ELF-1 (cell line): ENCODE data around the gene MEGF8.
A peak's percentile ranks its signal among the peaks of the same experiment; 100 is the strongest.

ENCODE experiments used
- DNase-seq: peaks from one replicate; pipeline ENCODE4 v3.0.0-alpha.2; 2016; ENCODE audit warnings: low read depth, low spot score

MEGF8 gene

DNA sequence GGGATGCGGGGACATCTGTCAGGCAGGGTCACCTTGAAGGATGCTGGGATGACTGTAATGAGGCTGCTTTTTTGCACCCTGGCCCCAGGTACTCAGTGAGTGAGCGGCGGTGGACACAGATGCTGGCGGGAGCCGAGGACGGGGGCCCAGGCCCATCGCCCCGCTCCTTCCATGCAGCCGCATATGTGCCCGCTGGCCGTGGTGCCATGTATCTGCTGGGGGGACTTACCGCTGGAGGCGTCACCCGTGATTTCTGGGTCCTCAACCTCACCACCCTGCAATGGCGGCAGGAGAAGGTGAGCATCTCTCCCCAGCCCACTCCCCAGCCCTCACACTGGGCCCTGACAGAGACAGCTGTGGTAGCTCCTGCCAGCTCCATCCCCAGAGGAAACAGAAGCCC, 31.3 kb downstream of the MEGF8 start:
- no peak for DNase-seq

DNA sequence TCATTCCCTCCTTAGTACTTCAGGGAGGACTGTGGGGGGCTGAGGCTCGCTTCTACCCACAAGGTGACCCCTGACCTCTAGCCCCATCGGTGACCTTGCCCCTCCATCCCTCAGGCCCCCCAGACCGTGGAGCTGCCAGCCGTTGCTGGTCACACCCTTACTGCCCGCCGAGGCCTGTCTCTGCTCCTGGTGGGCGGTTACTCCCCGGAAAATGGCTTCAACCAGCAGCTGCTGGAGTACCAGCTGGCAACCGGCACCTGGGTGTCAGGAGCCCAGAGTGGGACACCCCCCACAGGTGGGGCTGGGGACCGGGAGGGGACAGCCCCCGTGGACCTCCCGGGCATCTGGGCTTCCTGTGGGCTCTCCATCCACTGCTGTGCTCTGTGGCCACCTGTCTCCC, 31.9 kb downstream of the MEGF8 start:
- DNase-seq, result no peak

DNA sequence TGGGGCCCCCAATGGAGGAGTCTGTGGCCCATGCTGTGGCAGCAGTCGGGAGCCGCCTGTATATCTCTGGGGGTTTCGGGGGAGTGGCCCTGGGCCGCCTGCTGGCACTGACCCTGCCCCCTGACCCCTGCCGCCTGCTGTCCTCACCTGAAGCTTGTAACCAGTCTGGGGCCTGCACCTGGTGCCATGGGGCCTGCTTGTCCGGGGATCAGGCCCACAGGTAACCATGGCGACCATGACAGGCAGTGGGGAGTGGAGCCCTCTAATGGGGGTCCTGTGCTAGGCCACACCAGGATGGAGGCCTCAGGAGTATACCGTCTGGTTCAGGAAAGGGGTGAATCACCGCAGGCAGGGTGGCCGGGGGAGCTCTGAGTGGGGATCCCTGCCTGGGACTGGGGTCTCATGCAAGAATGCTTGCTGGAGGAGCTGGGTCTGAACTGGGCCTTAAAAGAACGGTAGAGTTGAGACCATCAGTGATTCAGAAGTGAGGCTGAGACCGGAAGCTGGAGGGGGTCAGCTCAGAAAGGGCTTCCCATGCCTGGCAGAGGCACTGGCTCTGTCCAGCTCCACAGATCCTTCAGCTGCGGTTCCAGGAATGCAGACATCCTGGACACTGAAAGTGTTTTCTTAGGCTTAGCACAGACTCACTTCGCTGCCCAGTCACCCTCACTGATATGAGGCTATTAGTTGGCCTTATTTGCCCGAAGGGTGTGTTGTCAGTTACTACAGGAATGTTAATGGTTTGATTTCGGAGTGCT, 35.5 kb downstream of the MEGF8 start:
- DNase-seq, result peak; percentile 40

DNA sequence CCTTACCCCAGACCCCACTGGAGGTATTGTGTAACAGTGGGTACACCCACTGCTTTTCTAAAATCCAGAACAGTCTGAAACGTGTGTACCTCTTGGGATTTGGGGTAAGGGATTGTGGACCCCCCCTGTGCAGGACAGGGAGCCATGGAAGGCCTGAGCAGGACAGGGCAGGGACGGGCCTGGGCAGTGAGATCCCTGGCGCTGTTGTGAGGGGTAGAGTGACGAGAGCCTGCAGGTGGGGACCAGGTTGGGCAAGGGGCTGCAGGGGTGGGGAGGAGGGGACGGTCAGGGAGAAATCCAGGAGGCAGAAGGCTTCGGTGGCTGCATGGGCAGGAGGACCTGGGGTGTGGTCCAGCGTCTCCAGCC, 36.1 kb downstream of the MEGF8 start:
- DNase-seq, result no peak

DNA sequence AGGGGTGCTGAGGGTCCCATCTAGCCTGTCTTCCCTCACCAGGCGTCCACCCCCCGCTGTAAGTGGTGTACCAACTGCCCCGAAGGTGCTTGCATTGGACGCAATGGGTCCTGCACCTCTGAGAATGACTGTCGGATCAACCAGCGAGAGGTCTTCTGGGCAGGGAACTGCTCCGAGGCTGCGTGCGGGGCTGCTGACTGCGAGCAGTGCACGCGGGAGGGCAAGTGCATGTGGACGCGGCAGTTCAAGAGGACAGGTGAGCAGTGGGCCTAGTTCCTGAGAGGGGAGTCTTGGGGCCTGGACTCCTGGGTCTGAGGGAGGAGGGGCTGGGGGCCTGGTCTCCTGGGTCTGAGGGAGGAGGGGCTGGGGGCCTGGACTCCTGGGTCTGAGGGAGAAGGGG, 36.9 kb downstream of the MEGF8 start:
- no peak for DNase-seq

DNA sequence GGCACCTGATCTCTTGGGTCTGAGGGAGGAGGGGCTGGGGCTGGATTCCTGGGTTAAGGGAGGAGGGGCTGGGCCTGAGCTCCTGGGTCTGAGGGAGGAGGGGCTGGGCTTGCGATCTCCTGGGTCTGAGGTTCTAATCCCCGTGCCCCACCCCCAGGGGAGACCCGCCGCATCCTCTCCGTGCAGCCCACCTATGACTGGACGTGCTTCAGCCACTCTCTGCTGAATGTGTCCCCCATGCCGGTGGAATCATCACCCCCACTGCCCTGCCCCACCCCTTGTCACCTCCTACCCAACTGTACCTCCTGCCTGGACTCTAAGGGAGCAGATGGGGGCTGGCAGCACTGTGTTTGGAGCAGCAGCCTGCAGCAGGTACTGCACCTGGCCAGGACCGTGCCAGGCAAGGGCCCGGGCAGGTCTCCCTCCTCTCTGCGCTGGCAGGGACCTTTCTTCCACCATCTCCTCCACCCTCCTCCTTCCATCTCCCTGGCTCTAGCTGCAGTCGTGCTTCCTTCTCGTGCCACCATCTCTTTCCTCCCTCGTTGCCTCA, 37.5 kb downstream of the MEGF8 start:
- DNase-seq, result no peak

DNA sequence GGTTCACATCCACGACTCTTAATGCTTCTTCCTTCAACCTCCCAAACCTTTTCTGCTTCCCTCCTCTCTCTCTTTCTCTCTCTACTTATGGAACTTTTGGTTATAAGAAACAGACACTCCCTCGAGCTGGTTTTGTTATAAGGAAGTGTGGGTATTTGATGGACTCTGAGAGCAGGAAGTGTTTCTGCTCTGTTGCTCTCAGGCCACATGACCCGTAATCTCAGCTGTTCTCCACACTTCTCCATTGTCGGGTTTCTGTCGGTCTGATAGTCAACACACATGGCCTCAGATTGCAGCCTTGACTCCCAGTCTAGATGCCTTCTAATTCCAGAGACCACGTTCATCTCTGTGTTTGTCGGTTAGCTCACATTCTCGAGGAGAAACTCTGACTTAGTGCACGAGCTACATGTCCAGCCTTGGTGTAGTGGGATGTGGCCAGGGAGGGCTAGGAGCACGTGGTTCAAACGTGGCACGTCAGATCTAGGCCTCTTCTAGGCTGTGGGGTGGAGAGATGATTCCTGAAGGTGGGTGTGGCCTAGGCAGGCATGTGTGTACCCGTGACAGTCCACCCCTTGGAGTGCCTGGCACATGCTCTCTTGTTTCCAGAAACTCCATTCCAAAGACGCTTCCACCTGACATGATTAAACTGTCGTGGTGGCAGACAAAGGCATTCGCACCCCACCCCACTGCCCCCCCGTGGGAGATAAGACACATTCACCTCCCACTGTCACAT, 38.3 kb downstream of the MEGF8 start:
- no peak for DNase-seq

DNA sequence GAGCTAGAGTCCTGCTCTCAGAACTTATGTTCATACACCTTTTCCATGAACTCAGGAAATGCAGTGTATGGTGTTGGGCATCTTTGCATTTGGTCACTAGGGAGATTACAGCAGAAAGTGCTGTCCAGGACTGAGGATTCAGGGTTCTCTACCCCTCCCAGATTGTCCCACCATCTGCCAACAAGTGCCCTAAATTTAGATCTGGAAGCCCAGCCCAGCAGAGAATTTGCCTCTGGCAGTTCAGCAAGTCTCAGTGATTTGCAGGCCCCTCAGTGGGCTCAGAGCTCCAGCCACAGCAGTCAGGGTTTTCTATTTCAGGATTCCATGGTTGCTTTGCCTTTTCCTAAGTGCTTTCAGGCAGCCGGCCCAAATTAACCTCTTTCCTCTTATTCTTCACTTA, 41.2 kb downstream of the MEGF8 start:
- peak; percentile 33 for DNase-seq

DNA sequence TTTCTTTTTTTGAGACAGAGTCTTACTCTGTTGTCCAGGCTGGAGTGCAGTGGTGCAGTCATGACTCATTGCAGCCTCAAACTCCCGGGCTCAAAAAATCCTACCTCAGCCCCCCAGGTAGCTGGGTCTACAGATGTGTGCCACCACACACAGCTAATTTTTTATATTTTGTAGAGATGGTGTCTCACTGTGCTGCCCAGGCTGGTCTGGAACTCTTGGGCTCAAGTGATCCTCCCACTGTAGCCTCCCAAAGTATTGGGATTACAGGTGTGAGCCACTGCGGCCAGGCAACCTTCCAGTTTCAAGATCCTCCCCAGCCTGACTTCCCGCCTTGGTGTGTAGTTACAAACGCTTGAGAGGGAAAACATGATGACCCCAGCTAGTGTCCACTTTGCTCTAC, 42.5 kb downstream of the MEGF8 start:
- no peak for DNase-seq

DNA sequence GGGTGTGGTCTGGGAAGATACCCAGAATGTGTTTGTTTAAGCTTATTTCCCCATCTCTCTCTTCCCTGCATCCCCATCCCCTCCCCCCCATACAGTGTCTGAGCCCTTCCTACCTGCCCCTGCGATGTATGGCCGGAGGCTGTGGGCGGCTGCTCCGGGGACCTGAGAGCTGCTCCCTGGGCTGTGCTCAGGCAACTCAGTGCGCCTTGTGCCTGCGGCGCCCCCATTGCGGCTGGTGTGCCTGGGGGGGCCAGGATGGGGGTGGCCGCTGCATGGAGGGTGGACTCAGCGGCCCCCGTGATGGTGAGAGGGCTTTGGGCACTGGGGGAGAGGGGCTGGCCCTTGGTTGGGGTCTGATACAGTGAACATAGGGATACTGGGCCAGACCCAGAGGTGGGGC, 42.9 kb downstream of the MEGF8 start:
- no peak for DNase-seq

DNA sequence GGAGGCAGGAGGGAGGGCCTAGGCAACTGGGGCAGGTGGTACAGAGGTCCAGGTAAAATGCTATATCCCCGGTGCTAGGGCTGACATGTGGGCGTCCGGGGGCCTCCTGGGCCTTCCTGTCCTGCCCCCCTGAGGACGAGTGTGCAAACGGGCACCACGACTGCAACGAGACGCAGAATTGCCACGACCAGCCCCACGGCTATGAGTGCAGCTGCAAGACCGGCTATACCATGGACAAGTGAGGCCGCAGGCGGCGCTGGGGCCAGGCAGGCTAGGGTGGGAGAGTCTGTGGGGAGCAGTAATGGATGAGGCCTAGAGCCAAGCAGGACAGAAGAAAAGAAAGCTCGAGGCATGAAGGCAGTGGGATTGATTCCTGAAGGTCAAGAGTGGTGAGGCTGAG, 43.3 kb downstream of the MEGF8 start:
- no peak for DNase-seq

DNA sequence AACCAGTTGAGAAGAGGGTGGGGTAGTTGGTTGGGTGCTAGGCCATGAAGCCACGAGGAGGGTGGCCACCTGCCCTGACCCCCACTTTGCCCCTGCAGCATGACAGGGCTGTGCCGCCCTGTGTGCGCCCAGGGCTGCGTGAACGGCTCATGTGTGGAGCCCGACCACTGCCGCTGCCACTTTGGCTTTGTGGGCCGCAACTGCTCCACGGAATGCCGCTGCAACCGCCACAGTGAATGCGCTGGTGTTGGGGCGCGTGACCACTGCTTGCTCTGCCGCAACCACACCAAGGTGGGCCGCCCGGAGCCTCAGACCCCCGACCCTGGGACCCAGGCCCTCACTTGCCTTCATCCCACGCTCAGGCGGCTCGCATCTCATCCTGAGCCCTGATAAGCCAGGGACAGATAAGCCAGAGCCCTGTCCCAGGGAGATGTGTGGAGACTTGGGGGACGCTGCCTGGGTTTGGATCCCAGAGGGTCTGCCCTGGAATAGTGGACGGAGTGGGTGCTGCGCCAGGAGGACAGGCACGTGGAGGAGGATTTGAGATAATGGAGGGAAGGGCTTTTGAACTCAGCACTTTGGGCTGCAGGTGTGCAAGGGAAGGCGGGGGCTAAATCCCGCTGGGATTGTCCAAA, 44.1 kb downstream of the MEGF8 start:
- DNase-seq, result no peak

DNA sequence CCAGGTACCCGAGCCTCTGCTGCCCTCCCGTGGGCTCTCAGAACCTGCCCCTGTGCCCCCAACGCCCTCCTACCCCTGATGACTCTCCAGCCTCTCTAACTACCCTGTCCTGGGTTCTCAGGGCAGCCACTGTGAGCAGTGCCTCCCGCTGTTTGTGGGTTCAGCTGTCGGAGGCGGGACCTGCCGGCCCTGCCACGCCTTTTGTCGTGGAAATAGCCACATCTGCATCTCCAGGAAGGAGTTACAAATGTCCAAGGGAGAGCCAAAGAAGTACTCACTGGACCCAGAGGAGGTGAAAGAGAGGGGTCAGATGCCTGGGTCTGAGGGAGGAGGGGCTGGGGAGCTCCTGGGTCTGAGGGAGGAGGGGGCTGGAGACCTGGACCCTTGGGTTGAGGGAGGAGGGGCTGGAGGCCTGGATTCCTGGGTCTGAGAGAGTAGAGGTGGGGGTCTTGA, 44.7 kb downstream of the MEGF8 start:
- DNase-seq, result peak; percentile 44

DNA sequence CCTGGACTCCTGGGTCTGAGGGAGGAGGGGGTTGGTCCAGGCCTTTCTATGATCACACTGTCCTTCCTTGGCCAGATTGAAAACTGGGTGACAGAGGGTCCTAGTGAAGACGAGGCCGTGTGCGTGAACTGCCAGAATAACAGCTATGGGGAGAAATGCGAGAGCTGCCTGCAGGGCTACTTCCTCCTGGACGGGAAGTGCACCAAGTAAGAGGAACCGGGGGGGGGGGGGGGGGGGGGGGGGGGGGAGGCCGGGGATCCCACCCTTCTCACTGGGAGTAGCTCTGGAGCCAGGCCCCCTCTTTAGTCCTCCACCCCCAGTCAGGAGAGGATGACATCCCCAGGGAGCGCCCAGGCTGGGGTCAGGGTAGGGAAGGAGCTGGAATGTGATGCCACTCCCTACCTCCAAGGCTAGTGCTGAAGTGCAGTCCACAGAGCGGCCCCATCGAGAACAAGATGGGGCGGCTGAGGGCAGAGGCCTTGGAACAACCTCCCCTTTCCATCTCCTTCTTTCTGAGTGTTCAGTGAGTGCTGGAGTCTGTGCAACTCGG, 45.3 kb downstream of the MEGF8 start:
- DNase-seq, result no peak

DNA sequence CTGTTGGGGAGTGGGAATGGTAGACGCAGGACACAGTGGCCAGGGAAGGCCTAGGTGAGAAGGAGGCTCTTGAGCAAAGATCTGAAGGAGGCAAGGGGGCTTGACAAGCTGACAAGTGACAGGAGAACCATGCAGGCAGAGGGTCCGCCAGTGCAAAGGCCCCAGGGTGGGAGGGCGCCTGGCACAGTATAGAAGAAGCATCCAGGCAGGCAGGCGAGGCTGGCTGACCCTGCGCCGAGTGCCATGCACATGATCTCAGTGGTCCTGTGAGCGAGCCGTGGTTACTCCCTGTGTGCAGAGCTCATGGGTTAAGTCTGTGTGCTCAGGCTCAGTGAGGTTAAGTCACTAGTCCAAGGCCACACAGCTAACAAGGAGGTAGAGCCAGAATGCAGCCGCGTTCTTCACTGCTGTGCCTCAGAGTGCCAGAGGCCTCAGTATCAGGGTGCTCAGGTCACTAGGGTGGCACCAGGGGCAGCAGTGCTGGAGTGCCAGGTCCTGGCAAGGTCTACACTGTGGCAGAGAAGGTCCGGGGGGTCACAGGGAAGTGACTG, 49.5 kb downstream of the MEGF8 start:
- no peak for DNase-seq

DNA sequence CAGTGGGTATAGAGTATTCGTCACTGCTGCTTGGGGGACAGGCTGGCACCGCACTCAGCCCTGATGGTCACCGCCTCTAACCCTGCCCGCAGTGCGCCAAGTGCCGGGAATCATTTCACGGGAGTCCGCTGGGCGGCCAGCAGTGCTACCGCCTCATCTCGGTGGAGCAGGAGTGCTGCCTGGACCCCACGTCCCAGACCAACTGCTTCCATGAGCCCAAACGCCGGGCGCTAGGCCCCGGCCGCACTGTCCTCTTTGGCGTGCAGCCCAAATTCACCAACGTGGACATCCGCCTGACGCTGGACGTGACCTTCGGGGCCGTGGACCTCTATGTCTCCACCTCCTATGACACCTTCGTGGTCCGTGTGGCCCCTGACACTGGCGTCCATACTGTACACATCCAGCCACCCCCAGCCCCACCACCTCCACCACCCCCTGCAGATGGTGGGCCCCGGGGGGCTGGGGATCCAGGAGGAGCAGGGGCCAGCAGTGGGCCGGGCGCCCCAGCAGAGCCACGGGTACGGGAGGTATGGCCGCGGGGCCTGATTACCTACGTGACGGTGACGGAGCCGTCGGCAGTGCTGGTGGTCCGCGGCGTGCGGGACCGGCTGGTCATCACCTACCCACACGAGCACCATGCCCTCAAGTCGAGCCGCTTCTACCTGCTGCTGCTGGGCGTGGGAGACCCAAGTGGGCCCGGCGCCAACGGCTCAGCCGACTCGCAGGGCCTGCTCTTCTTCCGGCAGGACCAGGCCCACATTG, 50.2 kb downstream of the MEGF8 start:
- DNase-seq, result no peak

DNA sequence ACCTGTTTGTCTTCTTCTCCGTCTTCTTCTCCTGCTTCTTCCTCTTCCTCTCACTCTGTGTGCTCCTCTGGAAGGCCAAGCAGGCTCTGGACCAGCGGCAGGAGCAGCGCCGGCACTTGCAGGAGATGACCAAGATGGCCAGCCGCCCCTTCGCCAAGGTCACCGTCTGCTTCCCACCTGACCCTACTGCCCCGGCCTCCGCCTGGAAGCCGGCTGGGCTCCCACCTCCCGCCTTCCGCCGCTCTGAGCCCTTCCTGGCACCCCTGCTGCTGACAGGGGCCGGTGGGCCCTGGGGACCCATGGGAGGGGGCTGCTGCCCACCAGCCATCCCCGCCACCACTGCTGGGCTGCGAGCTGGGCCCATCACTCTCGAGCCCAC, 50.7 kb downstream of the MEGF8 start:
- DNase-seq, result no peak

DNA sequence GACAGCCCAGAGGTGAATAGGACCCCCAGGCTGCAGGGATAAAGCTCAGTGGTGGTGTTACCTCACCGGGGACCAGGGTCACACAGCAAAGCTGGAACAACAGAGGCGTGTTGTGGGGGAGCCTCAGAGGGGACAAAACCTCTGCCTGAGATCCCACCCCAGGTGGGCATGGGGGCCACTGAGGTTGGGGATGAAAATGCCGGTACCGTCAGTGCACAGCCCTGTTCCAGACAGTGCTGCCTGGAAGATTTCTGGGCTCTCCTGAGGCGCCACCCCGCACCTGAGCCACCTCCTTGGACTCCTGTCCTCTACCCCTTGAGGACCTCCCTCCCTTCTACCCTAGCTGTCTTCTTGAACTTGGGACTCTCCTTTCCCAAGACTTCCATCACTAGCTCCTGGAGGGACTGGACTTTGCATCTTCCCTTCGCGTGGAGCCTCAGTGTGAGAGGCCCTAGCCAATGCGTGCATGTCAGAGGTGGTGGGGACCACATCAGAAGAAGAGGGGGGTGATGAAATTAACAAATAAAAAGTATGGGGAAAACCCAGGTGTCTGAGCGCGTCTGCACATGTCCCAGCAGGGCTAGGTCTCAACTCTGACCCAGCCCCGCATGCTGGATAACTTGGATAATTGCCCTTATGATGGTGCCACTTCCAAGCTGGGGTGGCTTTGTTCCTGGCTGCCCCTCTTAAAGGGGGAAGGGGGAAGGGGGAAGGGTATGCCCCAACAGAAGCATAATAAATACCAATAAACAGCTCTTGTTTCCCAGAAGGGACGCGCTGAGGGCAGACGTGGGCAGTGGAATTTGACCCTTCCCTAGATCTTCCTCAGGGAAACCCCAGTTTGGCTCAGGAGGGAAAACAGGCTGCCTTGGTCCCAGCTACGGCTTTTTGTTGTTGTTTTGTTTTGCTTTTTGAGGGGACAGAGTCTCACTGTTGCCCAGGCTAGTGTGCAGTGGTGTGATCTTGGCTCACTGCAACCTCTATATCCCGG, 53.1 kb downstream of the MEGF8 start:
- no peak for DNase-seq

DNA sequence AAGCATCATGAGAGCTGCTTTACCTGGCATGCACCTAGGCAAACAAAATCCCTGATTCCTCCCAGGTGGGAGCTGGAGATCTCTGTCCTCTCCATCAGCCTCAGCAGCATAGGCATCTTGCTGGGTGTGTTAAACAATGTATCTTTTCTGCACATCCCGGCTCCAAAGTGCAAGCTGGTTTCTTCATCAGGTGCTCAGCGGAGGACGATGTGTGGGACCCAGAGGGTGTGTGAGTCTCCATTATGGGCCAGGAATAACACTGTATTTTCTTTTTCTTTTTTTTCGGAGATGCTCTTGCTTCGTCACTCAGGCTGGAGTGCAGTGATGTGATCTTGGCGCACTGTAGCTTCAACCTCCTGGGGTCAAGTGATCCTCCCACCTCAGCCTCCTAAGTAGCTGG, 54.7 kb downstream of the MEGF8 start:
- no peak for DNase-seq
